GM12874 (cell line): ENCODE data around the gene OSBPL7.

ENCODE experiments used
- TF ChIP-seq, protein P1 (sequence below): IDR thresholded peaks from 2 replicates; pipeline ENCODE4 v1.5.1; 2011; ENCODE audit warnings: low read depth, mild to moderate bottlenecking, control low read depth, low read length, moderate library complexity; ENCODE audit not compliant: insufficient read depth

The OSBPL7 gene

DNA sequence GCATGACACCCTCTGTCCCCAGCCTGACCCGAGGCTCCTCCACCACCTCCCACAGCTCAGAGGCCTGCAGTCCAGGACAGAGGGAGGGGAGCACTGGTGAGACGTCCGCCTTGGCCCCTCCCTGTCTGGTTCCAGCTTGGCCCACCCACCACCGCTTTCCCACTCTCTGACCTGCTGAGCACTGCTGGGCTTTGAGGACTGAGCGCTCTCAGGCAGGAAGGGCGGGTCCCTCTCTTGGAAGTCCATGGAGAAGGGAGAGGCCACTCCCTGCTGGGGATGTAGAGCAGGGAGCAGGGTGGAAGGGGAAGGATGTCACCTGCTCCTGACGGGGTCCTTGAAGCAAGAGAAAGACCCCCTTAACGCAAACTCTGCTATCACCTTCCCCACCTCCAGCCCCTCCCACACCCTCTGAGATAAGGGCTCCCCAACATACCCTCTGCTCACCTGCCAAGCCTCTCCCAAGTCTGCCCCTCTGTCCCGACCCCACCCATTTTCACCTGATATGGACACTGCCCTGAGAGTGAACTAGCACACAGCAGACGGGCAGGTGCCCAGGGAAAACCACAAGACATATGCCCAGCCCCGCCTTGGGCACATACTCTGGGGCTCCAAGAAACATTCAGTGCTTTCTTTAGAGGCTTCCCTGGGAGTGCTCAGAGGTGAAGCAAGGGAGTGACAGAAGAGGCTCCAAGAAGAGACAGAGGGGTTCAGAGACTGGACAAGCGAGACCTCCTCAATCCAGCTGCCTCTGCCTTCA is 1.4 kb downstream of the OSBPL7 start:
- TF ChIP-seq, protein P1, sequence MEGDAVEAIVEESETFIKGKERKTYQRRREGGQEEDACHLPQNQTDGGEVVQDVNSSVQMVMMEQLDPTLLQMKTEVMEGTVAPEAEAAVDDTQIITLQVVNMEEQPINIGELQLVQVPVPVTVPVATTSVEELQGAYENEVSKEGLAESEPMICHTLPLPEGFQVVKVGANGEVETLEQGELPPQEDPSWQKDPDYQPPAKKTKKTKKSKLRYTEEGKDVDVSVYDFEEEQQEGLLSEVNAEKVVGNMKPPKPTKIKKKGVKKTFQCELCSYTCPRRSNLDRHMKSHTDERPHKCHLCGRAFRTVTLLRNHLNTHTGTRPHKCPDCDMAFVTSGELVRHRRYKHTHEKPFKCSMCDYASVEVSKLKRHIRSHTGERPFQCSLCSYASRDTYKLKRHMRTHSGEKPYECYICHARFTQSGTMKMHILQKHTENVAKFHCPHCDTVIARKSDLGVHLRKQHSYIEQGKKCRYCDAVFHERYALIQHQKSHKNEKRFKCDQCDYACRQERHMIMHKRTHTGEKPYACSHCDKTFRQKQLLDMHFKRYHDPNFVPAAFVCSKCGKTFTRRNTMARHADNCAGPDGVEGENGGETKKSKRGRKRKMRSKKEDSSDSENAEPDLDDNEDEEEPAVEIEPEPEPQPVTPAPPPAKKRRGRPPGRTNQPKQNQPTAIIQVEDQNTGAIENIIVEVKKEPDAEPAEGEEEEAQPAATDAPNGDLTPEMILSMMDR = no peak

DNA sequence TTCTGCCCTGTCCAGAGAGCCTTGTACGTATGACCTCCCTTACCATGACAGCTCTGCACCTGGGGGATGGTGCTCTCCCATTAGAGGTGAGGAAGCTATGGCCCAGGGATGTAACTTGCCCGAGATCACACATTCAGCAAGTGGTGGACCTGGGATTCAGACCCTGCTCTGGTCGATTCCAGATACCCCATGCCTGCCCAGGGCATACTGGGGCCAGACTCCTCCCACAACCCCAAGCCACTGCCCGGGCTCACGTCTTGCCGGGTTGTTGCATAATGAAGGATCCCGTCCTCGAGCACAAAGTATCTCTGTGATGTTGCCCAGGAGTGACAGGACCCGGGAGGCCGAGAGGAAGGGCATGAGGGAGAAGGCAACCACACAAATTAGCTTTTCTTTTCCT is 2.1 kb downstream of the OSBPL7 start:
- TF ChIP-seq, protein P1 = no peak

DNA sequence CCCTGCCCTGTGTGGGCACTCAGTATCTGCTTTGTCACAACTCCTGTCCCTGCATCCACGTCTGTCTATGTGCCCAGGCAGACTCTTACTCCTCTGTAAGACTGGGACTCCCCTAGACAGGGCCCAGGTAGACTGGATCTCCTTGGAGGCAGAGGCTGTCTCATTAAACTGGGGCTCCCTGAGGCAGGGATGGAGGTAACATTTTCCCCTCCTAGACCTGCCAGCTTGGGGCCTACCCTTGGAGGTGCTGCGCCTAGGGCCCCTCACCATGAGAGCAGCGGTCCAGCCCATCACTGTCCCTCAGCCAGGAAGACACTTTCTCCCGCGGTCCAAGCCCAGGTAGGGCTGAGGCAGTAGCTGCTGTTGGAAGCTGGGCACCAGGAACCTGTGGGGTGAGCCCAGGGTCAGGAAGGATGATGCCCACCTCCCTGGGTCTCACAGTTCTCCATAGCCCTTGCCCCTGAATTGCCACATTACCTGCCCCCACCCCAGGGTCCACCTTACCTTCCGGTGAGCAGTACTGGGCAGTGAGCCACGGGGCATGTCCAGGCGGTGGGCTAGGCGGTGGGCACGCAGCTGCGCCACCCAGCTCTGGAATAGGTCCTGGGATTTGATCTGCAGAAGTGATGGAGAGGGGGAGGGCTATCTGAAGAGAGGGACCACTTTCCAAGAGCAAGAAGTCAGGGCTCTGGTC is 3.4 kb downstream of the OSBPL7 start:
- TF ChIP-seq, protein P1 = no peak

DNA sequence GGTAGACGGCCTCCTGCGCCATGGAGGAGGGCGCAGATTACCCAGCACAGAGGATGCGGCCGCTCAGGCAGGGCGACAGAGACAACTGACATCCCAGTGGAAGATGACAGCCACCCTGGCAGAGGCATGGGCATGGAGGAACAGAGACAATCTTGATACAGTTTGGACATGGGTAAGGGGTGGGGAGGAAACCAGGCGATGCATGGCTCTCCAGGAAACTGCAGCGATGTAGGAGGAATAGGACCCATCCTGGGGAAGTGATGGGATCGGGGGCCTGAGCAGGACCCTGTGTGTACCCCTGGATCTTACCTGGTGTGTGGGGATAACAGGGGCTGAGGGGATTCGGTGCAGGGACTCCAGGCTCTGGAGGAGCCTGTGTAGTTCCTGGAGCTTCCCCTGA is 4.6 kb downstream of the OSBPL7 start:
- TF ChIP-seq, protein P1 = no peak

DNA sequence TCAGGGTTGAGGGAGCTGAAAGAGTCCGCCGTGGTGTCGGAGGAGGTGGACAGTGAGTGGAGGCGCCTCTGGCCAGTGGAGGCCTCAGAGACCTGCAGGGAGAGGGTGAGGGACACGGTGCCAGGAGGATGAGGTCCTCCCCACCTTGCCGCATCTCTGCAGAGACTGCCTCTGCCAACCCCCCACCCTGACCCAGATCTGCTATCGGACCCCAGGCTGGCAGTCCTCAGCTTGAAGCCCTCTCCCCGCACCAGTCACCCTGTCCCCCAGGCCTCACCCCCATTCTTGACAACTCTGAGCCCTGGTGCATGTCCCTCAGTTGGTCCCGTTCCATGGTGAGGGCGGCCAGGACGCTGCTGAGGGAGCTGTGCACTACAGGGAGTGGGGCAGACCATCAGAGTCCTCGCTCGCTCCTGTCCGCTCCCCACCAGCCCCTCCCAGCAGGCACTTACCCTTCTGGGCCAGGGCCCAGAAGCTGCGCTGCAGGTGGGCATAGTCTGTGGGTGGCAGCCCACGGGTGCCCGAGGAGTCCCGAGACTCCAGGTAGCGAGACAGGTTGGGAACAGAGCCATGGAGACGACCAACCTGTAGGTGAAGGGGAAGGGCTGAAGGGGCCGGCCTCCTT is 5.4 kb downstream of the OSBPL7 start:
- TF ChIP-seq, protein P1 = no peak

DNA sequence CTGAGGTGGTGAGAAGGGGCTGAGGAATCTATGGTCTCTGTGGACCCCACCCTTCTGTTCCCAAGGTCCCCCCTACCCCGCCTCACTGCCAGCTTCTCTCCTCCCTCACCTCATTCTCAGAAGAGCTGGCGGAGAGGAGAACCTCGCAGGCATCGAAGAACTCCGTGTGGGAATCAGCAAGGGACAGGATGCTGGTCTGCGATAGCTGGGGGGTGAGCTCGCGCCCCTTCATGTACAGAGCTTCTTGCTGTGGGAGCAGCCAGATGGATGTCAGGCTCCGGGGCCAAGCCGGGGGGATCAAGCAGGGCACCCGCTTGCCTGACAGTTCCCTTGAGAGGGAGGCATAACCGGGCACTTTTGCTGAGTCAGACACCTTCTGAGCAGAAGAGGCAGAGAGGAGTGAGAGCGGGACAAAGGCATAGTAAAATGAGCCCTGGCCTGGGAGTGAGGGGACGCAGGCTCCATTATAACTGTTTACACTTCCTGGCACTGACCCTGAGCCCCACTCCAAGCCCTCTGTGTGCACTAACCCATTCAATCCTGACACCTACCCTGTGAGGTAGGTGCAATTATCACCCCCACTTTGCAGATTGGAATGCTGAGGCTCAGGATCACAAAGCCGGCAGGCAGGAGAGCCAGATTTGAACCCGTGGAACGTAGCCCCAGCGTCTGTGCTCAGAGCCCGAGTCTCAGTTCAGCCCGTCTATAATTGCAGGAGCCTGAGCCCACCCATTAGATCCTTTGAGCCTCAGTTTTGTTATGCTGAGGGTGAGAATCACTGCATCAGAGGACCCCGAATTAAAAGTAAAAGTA is 6.3 kb downstream of the OSBPL7 start:
- TF ChIP-seq, protein P1 = no peak
